Breast epithelium (tissue), 3 donors: ENCODE measurements around the gene SPTBN1.

ENCODE experiments used
- CTCF ChIP-seq, 3 donors: fragments of 450-650 bp; IDR thresholded peaks; one replicate each; pipeline ENCODE4 v1.5.1; 2016 to 2017; ENCODE audit warnings: antibody characterized with exemption in 3 of 3, mild to moderate bottlenecking in 3 of 3, moderate library complexity in 3 of 3
- POLR2AphosphoS5 ChIP-seq, 3 donors: sonication (generic); formaldehyde crosslinking; IDR thresholded peaks; one replicate each; pipeline ENCODE4 v1.6.1; 2017; ENCODE audit warnings: antibody characterized with exemption in 3 of 3

GRCh38 chr2:54712516-54712915, 256.4 kb downstream of the SPTBN1 start:
- TF ChIP-seq CTCF (IDR thresholded peaks at IDR 0.05) (no peak), POLR2AphosphoS5 (IDR thresholded peaks at IDR 0.05) (no peak)
